Measurements from ENCODE around the gene THAP3. TPM values are rescaled to one million over a fixed set of nuclear protein-coding genes. Genes with fewer than 3 reads are reported as not detected.
"Not testable (repeated sequence)": the region's sequence is repeated elsewhere in the genome, so short reads cannot be mapped to it uniquely, and the experiment has no call there.

THAP3 gene
- total RNA-seq, 1 donor from 2014 or later, result 29.4 TPM

DNA sequence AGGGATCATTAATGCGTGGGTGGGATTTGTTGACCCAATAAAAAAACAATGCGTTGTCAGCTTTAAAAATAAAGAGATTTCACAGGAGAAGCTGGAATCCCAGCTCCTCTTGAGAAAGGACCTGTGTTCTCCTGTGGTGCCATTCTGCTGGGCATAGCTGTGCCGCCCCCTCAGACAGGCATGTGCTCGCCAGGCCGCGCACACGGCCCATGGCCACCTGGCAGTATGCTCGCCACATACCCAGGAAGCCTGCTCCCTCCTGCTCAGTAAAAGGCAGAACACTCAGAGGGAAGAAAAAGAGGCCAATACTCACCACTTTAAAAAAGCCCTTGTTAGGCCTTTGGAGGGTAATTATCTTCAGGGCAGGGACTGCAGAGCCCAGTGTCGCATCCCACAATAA is 13.1 kb downstream of the THAP3 start:
- Histone ChIP-seq H3K27me3 (ENCODE audit: control insufficient read depth, insufficient read depth, low read length) (no peaks in the 10 kb centered on the region), H3K36me3 (ENCODE audit: control insufficient read depth, insufficient read depth, low read length) (no peaks in the 10 kb centered on the region), H3K4me3 (ENCODE audit: low read depth, low read length) (no peak overlapping the region)
- DNase-seq (ENCODE audit: low read depth), result no peak
- TF ChIP-seq, protein P1, sequence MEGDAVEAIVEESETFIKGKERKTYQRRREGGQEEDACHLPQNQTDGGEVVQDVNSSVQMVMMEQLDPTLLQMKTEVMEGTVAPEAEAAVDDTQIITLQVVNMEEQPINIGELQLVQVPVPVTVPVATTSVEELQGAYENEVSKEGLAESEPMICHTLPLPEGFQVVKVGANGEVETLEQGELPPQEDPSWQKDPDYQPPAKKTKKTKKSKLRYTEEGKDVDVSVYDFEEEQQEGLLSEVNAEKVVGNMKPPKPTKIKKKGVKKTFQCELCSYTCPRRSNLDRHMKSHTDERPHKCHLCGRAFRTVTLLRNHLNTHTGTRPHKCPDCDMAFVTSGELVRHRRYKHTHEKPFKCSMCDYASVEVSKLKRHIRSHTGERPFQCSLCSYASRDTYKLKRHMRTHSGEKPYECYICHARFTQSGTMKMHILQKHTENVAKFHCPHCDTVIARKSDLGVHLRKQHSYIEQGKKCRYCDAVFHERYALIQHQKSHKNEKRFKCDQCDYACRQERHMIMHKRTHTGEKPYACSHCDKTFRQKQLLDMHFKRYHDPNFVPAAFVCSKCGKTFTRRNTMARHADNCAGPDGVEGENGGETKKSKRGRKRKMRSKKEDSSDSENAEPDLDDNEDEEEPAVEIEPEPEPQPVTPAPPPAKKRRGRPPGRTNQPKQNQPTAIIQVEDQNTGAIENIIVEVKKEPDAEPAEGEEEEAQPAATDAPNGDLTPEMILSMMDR (IDR thresholded peaks at IDR 0.05; ENCODE audit: insufficient read depth, low read length, poor library complexity, severe bottlenecking), result no peak

DNA sequence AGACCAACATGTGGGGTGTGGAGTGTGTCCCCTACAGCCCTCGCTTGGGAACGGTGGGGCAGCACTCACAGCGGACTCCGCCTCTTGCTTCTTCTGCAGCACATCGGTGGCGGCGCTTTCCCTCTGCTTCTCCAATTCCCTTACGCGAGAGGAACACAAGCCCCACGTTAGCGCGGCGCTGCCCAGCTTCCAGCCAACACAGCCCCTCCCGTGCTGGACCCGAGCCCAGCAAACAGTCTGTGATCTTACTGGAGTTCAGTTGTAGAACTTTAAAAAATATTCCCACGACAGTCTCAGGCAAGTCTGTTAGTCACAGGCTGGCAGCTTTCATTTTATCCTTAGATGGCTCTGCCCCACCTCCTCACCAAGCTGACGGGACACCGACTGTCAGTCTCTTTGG is 13.6 kb downstream of the THAP3 start:
- H3K4me3 ChIP-seq (ENCODE audit: low read depth, low read length), result no peak overlapping the region
- no peaks in the 10 kb centered on the region for H3K36me3 ChIP-seq (ENCODE audit: control insufficient read depth, insufficient read depth, low read length)
- no peak for DNase-seq (ENCODE audit: low read depth)
- TF ChIP-seq, protein P1 (IDR thresholded peaks at IDR 0.05; ENCODE audit: insufficient read depth, low read length, poor library complexity, severe bottlenecking), result no peak
- no peaks in the 10 kb centered on the region for H3K27me3 ChIP-seq (ENCODE audit: control insufficient read depth, insufficient read depth, low read length)

DNA sequence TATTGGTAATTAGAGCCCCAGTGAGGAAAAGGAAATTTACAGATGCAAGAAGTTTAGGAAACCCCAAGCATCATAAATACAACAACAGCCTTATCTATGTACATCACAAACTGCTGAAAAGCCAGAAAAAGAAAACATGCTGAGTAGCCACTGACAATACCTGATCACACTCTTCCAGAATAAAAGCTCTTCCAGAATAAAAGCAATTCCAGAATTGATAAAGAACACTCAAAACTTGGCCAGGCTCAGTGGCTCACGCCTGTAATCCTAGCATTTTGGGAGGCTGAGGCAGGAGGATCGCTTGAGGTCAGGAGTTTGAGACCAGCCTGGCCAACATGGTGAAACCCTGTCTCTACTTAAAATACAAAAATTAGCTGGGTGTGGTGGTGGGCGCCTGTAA is 16.2 kb downstream of the THAP3 start:
- H3K4me3 ChIP-seq (ENCODE audit: low read depth, low read length); DNase-seq (ENCODE audit: low read depth); H3K27me3 ChIP-seq (ENCODE audit: control insufficient read depth, insufficient read depth, low read length); H3K36me3 ChIP-seq (ENCODE audit: control insufficient read depth, insufficient read depth, low read length): not testable (repeated sequence)

DNA sequence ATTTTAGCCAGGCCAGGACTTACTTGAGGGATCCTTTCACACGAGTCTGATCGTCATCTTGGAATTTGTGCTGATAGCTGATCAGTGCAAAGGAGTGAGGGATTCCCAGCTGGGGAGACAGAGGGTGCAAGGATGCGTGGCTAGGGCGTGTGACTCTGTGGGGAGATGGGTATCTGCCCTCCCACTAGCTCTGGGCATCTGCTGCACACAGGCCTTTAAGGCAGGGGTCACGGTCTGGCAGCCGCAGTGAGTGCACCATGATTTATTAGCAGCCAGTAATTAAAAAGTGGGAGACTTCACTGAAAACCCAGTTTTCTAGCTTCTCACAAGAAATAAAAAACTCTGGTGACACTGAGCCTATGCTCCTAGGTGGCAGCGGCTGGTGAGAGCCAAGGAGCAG is 20.4 kb downstream of the THAP3 start:
- TF ChIP-seq, protein P1 (IDR thresholded peaks at IDR 0.05; ENCODE audit: insufficient read depth, low read length, poor library complexity, severe bottlenecking), result no peak
- Histone ChIP-seq H3K4me3 (ENCODE audit: low read depth, low read length) (no peak overlapping the region), H3K27me3 (ENCODE audit: control insufficient read depth, insufficient read depth, low read length) (no peaks in the 10 kb centered on the region), H3K36me3 (ENCODE audit: control insufficient read depth, insufficient read depth, low read length) (no peaks in the 10 kb centered on the region)
- no peak for DNase-seq (ENCODE audit: low read depth)

DNA sequence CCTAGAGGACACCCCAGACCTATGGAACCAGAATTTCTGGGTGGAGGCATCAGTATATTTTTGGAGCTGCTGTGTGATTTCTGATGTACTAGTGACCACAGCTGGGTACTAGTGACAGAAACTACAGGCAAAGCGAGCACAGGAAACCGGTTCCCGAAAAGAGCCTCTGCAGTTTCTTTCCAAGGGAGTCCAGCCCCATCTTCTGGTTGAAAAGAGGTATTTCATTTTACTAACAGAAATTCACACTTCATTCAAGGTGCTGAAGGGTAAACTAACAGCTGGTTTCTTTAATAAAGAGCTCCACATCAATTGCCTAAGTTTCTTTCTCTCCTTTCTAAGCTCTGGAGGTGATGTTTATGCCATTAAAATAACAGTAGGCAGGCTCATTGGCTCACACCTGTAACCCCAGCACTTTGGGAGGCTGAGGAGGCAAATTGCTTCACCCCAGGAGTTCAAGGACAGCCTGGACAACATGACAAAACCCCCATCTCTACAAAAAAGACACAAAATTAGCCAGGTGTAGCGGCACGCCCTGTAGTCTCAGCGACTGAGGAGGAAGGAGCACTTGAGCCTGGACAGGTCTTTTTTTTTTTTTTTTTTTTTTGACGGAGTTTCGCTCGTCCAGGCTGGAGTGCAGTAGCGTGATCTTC is 22.0 kb downstream of the THAP3 start:
- H3K36me3 ChIP-seq (ENCODE audit: control insufficient read depth, insufficient read depth, low read length), result no peaks in the 10 kb centered on the region
- H3K4me3 ChIP-seq (ENCODE audit: low read depth, low read length), result no peak overlapping the region
- no peak for DNase-seq (ENCODE audit: low read depth)
- TF ChIP-seq, protein P1 (IDR thresholded peaks at IDR 0.05; ENCODE audit: insufficient read depth, low read length, poor library complexity, severe bottlenecking), result peak; percentile 58
- H3K27me3 ChIP-seq (ENCODE audit: control insufficient read depth, insufficient read depth, low read length), result no peaks in the 10 kb centered on the region

DNA sequence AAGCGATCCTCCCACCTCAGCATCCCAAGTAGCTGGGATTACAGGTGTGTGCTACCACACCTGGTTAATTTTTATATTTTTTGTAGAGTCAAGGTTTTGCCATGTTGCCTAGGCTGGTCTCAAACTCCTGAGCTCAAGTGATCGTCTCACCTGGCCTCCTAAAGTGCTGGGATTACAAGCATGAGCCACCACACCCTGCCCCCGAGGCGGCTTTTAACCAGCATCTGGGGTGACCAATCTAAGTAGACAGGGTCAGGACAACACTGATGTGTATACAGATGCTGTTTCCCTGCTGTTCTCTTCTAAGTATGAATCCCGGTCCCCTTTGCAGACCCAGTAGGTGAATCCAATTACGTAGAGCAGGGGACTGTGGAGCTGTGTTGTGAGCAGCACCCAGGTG is 23.9 kb downstream of the THAP3 start:
- H3K4me3 ChIP-seq (ENCODE audit: low read depth, low read length), result no peak overlapping the region
- DNase-seq (ENCODE audit: low read depth), result no peak
- H3K36me3 ChIP-seq (ENCODE audit: control insufficient read depth, insufficient read depth, low read length), result no peaks in the 10 kb centered on the region
- TF ChIP-seq, protein P1 (IDR thresholded peaks at IDR 0.05; ENCODE audit: insufficient read depth, low read length, poor library complexity, severe bottlenecking), result no peak
- H3K27me3 ChIP-seq (ENCODE audit: control insufficient read depth, insufficient read depth, low read length), result no peaks in the 10 kb centered on the region
